ENCODE data around the gene RHBDL2.
A peak's percentile ranks its signal among the peaks of the same experiment; 100 is the strongest.
"Not testable (repeated sequence)": the region's sequence is repeated elsewhere in the genome, so short reads cannot be mapped to it uniquely, and the experiment has no call there.

The RHBDL2 gene

DNA sequence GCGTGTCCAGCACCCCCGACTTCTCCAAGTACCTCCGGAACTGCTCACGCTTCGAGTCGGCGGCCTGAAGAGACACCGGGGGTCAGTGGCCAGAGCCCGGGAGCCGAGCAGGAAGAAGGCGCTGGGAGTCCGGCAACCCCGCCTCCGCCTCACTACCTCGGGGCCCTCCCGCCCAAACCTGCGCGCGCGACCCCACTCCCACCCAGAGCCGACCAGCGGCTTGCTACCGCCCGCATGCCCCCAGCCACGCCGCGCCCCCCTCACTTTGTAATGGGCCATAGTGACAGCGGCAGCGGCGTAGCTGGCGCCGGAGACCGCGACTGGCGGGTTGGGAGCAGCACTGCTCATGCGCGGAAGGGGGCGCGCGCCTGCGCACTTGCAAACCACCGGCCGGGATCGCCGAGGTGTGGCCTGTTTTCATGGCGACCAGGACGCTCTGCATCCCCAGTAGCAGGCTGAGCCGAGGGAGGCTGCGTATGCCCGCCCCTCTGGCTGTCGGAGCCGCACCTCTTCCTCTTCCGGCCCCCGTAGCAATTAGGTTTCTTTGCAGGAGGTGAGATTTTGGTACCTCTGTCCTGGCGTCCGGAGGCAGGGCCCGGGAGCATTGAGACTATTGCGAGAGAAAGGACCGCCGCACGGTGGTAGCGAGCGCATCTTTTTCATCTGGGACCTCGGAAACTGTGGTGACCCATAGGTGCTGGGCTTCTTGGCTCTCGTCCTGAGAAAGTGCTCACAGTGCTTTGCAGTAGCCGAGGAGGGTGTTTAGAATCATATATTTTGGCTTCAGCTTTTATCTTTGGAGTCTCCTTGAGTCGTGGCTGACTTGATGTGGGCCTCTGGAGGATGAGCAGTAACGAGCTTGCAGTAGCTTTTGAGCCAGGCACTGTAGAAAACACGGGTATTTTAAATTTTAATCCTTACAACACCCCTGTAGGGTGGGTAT is 68.3 kb downstream of the RHBDL2 start, which contains the start of gene MYCBP:
TSS of gene MYCBP (minus strand) at position 322 of the 943 bp plus-strand sequence. CDS start at position 279, 43 bp downstream.
- DNase-seq, result peak; percentile 98

DNA sequence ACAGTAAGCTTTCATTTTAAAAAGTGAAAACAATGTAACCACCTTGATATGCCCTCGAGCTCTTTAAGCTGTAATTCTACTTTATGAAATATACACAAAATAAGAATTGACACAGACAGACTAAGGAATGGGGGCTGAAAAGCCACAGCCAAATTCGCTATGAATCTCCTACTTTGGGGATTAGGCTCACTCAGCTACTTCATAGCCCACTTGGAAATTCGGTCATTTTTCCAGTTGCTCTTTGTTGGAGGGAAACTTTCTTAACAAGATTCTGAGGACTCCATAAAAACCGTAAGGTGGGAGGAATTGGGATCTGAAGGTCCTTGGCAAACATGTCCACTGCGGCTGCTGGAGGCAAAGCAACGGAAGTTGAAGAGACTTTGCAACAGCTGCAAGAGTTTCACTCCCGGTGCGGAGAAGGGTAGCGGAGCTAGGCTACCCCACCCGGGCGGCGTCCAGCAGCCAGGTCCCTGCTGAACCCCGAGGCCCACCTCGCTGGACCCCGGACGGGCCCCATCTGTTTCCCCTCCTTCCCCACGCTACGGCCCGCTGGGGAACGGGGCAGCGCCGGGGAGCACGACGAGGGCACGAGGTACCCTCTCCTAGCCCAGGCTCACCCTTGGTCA is 69.1 kb downstream of the RHBDL2 start:
- no peak for DNase-seq

DNA sequence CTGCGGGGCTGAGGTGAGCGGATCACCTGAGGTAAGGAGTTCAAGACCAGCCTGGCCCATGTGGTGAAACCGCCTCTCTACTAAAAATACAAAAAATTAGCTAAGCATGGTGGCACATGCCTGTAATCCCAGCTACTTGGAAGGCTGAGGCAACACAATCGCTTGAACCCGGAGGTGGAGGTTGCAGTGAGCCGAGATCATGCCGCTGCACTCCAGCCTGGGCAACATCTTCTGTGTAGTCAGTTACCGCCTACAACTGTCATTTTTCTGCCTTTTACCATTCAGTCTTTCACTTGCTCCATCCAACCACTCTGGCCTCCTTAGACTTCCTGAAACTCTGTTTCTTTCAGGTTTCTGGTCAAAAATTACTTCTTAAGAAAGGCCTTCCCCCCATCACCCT is 70.6 kb downstream of the RHBDL2 start:
- DNase-seq, result no peak

DNA sequence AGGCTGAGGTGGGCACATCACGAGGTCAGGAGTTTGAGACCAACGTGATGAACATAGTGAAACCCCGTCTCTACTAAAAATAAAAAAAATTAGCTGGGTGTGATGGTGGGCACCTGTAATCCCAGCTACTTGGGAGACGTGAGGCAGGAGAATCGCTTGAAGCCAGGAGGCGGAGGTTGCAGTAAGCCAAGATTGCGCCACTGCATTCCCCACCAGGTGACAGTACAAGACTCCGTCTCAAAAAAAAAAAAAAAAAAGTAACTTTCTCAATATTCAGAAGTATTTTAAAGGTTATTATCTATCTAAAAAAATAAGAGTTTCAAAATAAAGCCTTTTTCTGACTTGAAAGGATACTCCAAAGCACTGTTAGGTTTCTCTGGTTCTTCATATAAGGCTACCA is 74.4 kb downstream of the RHBDL2 start:
- no peak for DNase-seq

DNA sequence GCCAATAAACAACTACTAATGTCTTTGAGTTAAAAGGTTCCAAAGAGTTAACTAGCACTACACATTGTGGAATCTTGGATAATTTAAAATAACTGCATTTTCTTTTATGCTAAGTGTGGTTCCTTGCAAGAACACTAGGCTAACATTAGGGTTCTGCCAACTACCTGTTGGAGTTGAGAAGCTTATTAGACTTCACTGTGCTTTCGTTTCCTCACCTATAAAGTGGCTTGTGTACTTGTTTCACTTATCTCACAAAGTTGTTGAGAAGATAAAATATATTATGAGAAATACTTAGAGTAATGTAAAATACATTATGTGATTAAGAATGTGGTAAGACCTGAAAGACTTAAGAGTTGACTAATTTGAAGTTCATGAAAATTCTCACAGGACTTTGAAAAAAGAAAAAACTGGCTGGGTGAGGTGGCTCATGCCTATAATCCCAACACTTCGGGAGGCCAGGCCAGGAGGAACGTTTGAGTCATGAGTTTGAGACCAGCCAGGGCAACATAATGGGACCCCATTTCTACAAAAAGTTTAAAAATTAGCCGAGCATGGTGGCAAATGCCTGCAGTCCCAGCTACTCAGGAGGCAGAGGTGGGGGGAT is 76.4 kb downstream of the RHBDL2 start:
- DNase-seq, result no peak

DNA sequence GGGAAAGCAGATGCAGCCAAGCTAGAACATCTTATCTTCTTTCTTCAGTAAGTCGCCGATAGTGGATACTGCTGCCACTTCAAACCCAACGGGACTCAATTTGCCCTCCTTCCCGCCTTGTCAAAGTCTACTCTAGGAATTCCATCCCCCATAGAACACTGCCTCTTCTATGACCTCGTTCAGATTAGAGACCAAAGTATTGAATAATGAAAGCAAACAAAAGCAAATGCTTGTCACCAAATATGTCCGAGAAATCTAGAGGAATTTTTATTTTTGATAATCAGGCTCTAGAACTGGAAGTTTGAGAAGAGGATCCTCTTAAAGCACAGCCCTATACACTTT is 81.2 kb downstream of the RHBDL2 start:
- no peak for DNase-seq

DNA sequence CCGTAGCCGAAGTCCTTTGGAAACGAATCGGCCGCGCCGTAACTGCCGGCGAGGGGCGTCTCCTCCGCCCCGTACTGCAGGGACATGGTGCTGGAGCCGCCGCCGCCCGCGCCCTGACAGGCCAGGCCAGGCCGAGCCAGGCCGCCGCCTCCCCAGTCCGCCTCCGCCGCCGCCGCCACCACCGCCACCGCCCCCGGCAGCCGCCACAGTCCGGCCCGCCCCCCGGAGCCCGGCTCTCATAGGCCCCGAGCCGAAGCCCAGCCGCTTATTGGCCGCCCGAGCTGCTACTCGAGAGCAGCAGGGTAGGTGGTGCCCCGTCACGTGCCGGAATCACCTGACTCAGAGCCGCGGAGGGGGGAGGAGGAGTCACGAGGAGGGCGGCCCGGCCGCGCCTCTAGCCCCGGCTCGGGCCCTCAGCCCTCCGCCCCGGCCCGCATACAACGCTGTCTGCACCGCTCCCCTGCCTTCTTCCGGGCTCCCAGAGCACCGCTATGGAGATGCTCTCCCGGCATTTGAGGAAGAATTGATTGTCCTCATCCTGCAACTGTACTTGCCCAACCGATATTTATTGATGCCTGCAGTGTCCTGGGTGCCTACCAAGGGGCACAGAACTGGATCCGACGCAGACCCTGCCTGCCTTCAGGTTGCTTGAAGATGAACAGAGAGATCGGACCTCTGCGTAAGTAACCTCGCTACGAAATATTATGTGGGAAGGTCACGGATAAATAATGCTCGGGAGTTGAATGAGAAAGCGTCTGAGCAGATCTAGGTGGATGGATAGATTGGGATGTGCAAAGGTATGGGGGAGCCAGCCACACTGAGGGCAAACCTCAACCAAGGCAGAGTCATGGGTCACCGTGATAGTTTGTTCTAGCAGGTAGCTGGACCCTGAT is 81.8 kb downstream of the RHBDL2 start, which contains the start of gene RRAGC:
TSS of gene RRAGC (minus strand) at position 212 of the 893 bp plus-strand sequence. CDS start at position 86, 126 bp downstream.
- peak; percentile 99 for DNase-seq

DNA sequence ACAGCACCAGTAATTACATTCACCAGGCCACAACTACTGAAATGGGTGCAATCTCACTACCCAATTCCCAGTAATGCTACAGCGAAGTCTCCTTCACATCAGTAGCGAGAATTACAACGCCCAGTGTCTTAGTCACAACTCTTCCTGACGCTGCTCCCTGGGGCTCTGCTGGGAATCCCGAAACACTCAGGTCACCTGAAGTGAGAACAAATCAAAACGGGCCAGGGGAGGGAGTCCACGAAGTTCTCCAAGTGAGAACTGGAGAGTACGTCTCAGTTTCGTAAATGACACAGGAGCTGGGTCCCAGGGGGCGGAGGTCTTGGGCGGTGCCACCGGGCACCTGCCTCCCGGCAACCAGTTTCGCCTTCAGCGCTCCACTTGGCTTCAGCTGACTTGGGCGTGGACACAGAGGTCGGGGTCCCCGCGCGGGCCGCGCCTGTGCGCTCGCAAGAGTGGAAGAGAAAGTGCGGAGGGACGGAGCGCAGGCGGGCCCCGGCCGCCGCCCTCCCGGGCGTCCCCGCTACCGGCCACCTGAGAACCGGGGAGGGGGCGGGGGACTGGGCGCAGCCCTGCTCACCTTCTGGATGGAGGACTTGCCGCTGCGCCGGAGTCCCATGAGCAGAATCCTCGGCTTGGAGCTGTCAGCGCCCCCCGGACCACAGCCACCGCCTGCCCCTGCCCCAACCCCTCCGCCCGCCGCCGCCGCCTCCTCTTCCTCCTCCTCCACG is 82.6 kb downstream of the RHBDL2 start:
- no peak for DNase-seq

DNA sequence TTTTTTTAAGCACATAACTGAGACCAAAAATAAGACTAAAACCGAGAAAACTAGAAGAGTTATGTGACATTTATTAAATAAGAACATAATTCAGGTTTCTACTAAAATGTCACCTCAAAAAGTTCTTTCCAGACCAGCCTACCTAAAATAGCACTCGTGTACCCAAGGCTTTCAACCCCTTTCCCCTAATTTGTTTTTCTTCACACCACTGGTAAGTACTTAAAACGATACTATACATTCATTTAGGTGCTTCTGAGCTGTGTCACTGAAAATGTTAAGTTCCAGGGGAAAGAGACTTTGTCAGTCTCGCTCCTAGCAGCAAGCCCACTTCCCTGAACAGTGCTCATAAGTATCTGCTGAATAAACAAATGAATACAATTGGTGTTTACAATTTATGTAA is 88.8 kb downstream of the RHBDL2 start:
- no peak for DNase-seq

DNA sequence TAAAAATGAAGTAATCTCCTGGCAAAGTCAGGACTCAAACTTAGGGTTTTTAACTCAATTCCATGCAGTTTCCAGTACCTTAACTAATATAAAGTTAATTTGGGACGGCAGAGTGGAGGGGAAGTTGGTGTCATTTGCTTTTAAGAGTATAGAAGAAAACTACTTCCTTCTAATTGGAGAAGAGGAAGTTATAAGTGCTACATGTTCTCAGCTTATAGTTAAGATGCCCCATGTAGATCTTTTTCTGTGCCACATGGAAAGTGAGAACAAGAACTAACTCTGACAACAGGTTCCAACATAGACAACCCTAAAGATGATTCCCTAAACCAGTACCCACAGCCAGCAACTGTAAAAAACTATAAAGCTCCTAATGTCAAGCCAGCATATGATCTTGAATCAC is 93.6 kb downstream of the RHBDL2 start:
- DNase-seq, result no peak

DNA sequence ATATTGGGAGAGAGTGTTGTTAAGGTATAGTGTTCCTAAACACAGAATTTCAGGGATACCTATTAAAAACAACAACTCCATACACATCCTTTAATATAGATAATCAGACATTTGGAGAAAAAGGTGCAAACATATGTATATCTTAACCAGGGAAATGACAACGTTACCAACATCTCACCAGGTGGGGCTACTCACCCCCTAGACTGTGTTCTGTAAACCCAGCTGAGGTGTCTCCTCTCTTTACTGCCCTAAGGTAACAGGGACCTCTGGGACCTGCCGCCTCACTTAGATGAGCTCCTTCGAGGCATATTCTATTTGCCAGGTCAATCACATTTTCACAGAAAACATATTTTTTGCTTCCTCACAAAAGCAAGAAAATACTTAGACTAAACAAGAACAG is 95.4 kb downstream of the RHBDL2 start:
- DNase-seq, result no peak

DNA sequence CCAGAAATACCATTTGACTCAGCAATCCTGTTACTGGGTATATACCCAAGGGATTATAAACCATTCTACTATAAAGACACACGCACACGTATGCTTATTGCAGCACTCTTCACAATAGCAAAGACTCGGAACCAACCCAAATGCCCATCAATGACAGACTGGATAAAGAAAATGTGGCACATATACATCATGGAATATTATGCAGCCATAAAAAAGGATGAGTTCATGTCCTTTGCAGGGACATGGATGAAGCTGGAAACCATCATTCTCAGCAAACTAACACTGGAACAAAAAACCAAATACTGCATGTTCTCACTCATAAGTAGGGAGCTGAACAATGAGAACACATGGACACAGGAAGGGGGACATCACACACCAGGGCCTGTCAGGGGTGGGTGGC is 96.5 kb downstream of the RHBDL2 start:
- DNase-seq, result not testable (repeated sequence)

DNA sequence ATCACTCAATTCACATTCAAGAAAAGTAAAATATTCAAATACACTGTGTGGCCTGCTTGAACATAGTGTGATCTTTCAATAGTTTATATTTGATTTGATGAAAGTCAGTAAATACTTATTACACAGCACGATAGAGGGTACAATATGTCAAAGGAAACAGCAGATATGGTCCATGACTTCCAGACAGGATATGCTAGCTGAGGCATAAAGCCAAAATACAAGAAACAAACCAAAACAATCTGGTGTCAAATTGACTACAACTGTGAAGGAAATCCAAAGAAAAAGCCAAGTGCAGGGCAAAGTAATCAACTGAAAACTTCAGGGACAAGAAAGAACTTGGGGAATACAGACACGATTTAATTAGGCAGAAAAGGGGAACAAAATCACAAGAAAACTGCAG is 101.3 kb downstream of the RHBDL2 start:
- DNase-seq, result no peak

DNA sequence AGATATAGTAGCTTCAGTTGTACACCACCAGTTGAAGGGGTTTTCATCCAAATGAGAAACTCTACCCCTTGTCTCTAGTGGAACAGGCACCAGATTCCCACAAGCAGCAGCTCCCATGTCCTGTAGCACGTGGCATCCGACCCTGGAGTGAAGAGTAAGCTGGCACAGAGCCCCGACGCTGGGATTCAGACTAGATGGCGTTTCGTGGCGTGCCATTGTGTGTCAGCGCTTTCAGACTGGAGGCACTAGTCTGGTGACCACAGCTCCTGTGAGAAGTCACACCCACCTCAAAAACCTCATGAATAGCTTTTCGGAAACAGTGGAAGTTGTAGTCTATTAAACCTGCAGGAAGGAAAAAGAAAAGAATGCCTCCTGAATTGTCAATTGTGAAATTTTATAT is 102.3 kb downstream of the RHBDL2 start:
- no peak for DNase-seq

DNA sequence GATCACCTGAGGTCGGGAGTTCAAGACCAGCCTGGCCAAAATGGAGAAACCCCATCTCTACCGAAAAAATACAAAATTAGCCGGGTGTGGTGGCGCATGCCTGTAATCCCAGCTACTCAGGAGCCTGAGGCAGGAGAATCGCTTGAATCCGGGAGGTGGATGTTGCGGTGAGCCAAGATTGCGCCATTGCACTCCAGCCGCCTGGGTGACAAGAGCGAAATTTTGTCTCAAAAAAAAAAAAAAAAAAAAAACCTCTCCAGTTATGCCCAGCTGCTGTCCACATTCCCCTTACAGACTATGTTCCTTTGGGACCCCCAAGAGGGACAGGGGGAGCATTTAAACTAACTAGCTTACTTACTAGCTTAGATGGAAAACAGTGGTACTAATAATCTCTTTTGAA is 105.3 kb downstream of the RHBDL2 start:
- DNase-seq, result not testable (repeated sequence)

Measured in DMS153 (cell line).